Measurements from ENCODE around the gene NONO. TPM values are rescaled to one million over a fixed set of nuclear protein-coding genes. Genes with fewer than 3 reads are reported as not detected.
A peak's percentile ranks its signal among the peaks of the same experiment; 100 is the strongest.

NONO gene
- 100 to 1,000 TPM; 394 to 499 TPM for total RNA-seq

- Mint-ChIP-seq H3K36me3 (ENCODE audit: low read depth) (peaks cover 55% of the 10 kb centered on the region), H3K9me3 (no peaks in the 10 kb centered on the region), H3K27ac (peak within 1 kb of the TSS; percentile 100), H3K4me1 (peaks cover under 1% of the 10 kb centered on the region), H3K27me3 (no peaks in the 10 kb centered on the region), H3K4me3 (peak within 1 kb of the TSS; percentile 93)
- ATAC-seq (replicated peaks): peak; percentile 77
Measured at GRCh38 chrX:71283403-71284143, at the start of gene NONO. TSS of gene NONO (plus strand) at chrX:71283635. CDS start at chrX:71290638, 7,003 bp downstream.

- peaks cover 8% of the 10 kb centered on the region for H3K36me3 Mint-ChIP-seq (ENCODE audit: low read depth)
- no peaks in the 10 kb centered on the region for H3K9me3 Mint-ChIP-seq
- no peak overlapping the region for H3K27ac Mint-ChIP-seq
- H3K4me1 Mint-ChIP-seq: no peaks in the 10 kb centered on the region
- H3K4me3 Mint-ChIP-seq: no peak overlapping the region
- no peak for ATAC-seq (replicated peaks)
- H3K27me3 Mint-ChIP-seq: no peaks in the 10 kb centered on the region
Measured at GRCh38 chrX:71235482-71235881, 48.0 kb upstream of the NONO start.

- peaks cover 21% of the 10 kb centered on the region for H3K36me3 Mint-ChIP-seq (ENCODE audit: low read depth)
- H3K4me3 Mint-ChIP-seq: no peak overlapping the region
- no peaks in the 10 kb centered on the region for H3K4me1 Mint-ChIP-seq
- H3K9me3 Mint-ChIP-seq: no peaks in the 10 kb centered on the region
- no peak for ATAC-seq (replicated peaks)
- H3K27ac Mint-ChIP-seq: no peak overlapping the region
- H3K27me3 Mint-ChIP-seq: no peaks in the 10 kb centered on the region
Measured at GRCh38 chrX:71236836-71237235, 46.6 kb upstream of the NONO start.

GRCh38 chrX:71239781-71240180 lies 43.7 kb upstream of the NONO start:
- no peak overlapping the region for H3K4me3 Mint-ChIP-seq
- H3K27ac Mint-ChIP-seq: no peak overlapping the region
- H3K4me1 Mint-ChIP-seq: no peaks in the 10 kb centered on the region
- H3K36me3 Mint-ChIP-seq (ENCODE audit: low read depth): peaks cover 51% of the 10 kb centered on the region
- H3K9me3 Mint-ChIP-seq: no peaks in the 10 kb centered on the region
- no peaks in the 10 kb centered on the region for H3K27me3 Mint-ChIP-seq
- ATAC-seq (replicated peaks): no peak

- Mint-ChIP-seq H3K4me3 (no peak overlapping the region), H3K27ac (no peak overlapping the region), H3K36me3 (ENCODE audit: low read depth) (peaks cover 59% of the 10 kb centered on the region), H3K9me3 (no peaks in the 10 kb centered on the region), H3K27me3 (no peaks in the 10 kb centered on the region), H3K4me1 (no peaks in the 10 kb centered on the region)
- ATAC-seq (replicated peaks): no peak
Measured at GRCh38 chrX:71241301-71241700, 42.1 kb upstream of the NONO start.

GRCh38 chrX:71244359-71245128 lies 38.9 kb upstream of the NONO start:
- ATAC-seq (replicated peaks): no peak

GRCh38 chrX:71245159-71245558 lies 38.3 kb upstream of the NONO start:
- no peak for ATAC-seq (replicated peaks)
- no peaks in the 10 kb centered on the region for H3K4me1 Mint-ChIP-seq
- peaks cover 88% of the 10 kb centered on the region for H3K36me3 Mint-ChIP-seq (ENCODE audit: low read depth)
- H3K27me3 Mint-ChIP-seq: no peaks in the 10 kb centered on the region
- H3K9me3 Mint-ChIP-seq: no peaks in the 10 kb centered on the region
- H3K4me3 Mint-ChIP-seq: no peak overlapping the region
- no peak overlapping the region for H3K27ac Mint-ChIP-seq

More at GRCh38 chrX:71244359-71245128, 38.9 kb upstream of the NONO start:
- Mint-ChIP-seq H3K4me1 (no peaks in the 10 kb centered on the region), H3K27ac (no peak overlapping the region), H3K4me3 (no peak overlapping the region), H3K9me3 (no peaks in the 10 kb centered on the region), H3K36me3 (ENCODE audit: low read depth) (peaks cover 87% of the 10 kb centered on the region), H3K27me3 (no peaks in the 10 kb centered on the region)

- no peaks in the 10 kb centered on the region for H3K27me3 Mint-ChIP-seq
- no peak overlapping the region for H3K27ac Mint-ChIP-seq
- peak overlapping the region; percentile 74 for H3K4me3 Mint-ChIP-seq
Measured at GRCh38 chrX:71250841-71251240, 32.6 kb upstream of the NONO start.

GRCh38 chrX:71251466-71251973 lies 31.9 kb upstream of the NONO start:
- Mint-ChIP-seq H3K27ac (no peak overlapping the region), H3K4me3 (peak overlapping the region; percentile 74), H3K9me3 (no peaks in the 10 kb centered on the region), H3K36me3 (ENCODE audit: low read depth) (peaks cover 34% of the 10 kb centered on the region), H3K4me1 (peaks cover 9% of the 10 kb centered on the region), H3K27me3 (no peaks in the 10 kb centered on the region)
- ATAC-seq (replicated peaks): peak; percentile 26

More at GRCh38 chrX:71250841-71251240, 32.6 kb upstream of the NONO start:
- Mint-ChIP-seq H3K36me3 (ENCODE audit: low read depth) (peaks cover 36% of the 10 kb centered on the region), H3K4me1 (peaks cover 9% of the 10 kb centered on the region), H3K9me3 (no peaks in the 10 kb centered on the region)
- no peak for ATAC-seq (replicated peaks)

GRCh38 chrX:71252221-71252620 lies 31.2 kb upstream of the NONO start:
- Mint-ChIP-seq H3K9me3 (no peaks in the 10 kb centered on the region), H3K4me1 (peaks cover 9% of the 10 kb centered on the region), H3K27me3 (no peaks in the 10 kb centered on the region), H3K27ac (no peak overlapping the region), H3K4me3 (peak overlapping the region; percentile 74), H3K36me3 (ENCODE audit: low read depth) (peaks cover 29% of the 10 kb centered on the region)
- no peak for ATAC-seq (replicated peaks)

- H3K27ac Mint-ChIP-seq: peak overlapping the region; percentile 75
Measured at GRCh38 chrX:71253253-71254091, 30.0 kb upstream of the NONO start.

GRCh38 chrX:71254092-71254963 lies 29.1 kb upstream of the NONO start, which contains the start of gene ZMYM3:
TSS of gene ZMYM3 (minus strand) at chrX:71254140. CDS start at chrX:71253255, 885 bp downstream.
- Mint-ChIP-seq H3K9me3 (no peaks in the 10 kb centered on the region), H3K27ac (peak within 1 kb of the TSS; percentile 75), H3K36me3 (ENCODE audit: low read depth) (peaks cover 10% of the 10 kb centered on the region), H3K4me3 (peak within 1 kb of the TSS; percentile 74), H3K27me3 (no peaks in the 10 kb centered on the region), H3K4me1 (peaks cover 9% of the 10 kb centered on the region)
- ATAC-seq (replicated peaks): peak; percentile 72

More at GRCh38 chrX:71253253-71254091, 30.0 kb upstream of the NONO start:
- ATAC-seq (replicated peaks): no peak
- Mint-ChIP-seq H3K4me1 (peaks cover 9% of the 10 kb centered on the region), H3K27me3 (no peaks in the 10 kb centered on the region), H3K36me3 (ENCODE audit: low read depth) (peaks cover 19% of the 10 kb centered on the region), H3K9me3 (no peaks in the 10 kb centered on the region), H3K4me3 (peak overlapping the region; percentile 74)

GRCh38 chrX:71256051-71256450 lies 27.4 kb upstream of the NONO start:
- ATAC-seq (replicated peaks): no peak
- H3K9me3 Mint-ChIP-seq: no peaks in the 10 kb centered on the region
- H3K27me3 Mint-ChIP-seq: no peaks in the 10 kb centered on the region
- H3K4me3 Mint-ChIP-seq: peak overlapping the region; percentile 74
- no peaks in the 10 kb centered on the region for H3K36me3 Mint-ChIP-seq (ENCODE audit: low read depth)
- peak overlapping the region; percentile 75 for H3K27ac Mint-ChIP-seq
- H3K4me1 Mint-ChIP-seq: peaks cover 9% of the 10 kb centered on the region
